BJ (cell line): ENCODE data around the gene NUMBL. TPM values are rescaled to one million over a fixed set of nuclear protein-coding genes. Genes with fewer than 3 reads are reported as not detected.
A peak's percentile ranks its signal among the peaks of the same experiment; 100 is the strongest.

Source experiments
- CTCF ChIA-PET: fragments of 350-600 bp; formaldehyde crosslinking; extraction: SDS; loops from one replicate; lab custom pipeline; 2021; ENCODE audit warnings: antibody characterized with exemption, inconsistent platforms; lab: Yijun Ruan, JAX
- POLR2A ChIA-PET: fragments of 300-600 bp; sonication (Branson Sonifier 250); formaldehyde crosslinking; extraction: SDS; loops from one replicate; lab custom pipeline; 2021; ENCODE audit warnings: antibody characterized with exemption; lab: Charles Lee
- DNase-seq: peaks from one replicate; pipeline ENCODE4 v3.0.0-alpha.2; 2011; ENCODE audit warnings: low read depth
- H3K27me3 ChIP-seq: 2 replicates; pipeline ENCODE4 v1.6.0; 2011; ENCODE audit warnings: low read length; ENCODE audit not compliant: control insufficient read depth, insufficient read depth
- H3K36me3 ChIP-seq: 2 replicates; pipeline ENCODE4 v1.5.1; 2011; ENCODE audit warnings: low read length; ENCODE audit not compliant: control insufficient read depth, insufficient read depth
- H3K4me3 ChIP-seq: 2 replicates; pipeline ENCODE4 v1.5.1; 2011; ENCODE audit warnings: low read depth, mild to moderate bottlenecking, control low read depth, low read length
- polyA plus RNA-seq: library from polyadenylated mRNA; depleted of rRNA; stranded (reverse); fragments of >200 nt; gene quantifications from 2 replicates; pipeline ENCODE4 v1.2.3, GENCODE V29; 2011
- TF ChIP-seq, protein P1 (sequence below): IDR thresholded peaks from 2 replicates; pipeline ENCODE4 v1.5.1; 2011; ENCODE audit warnings: low read depth, mild to moderate bottlenecking, control low read depth, inconsistent platforms, low read length, moderate library complexity; ENCODE audit not compliant: insufficient read depth

The NUMBL gene
- polyA plus RNA-seq, 1 experiment: 28.6 TPM

DNA sequence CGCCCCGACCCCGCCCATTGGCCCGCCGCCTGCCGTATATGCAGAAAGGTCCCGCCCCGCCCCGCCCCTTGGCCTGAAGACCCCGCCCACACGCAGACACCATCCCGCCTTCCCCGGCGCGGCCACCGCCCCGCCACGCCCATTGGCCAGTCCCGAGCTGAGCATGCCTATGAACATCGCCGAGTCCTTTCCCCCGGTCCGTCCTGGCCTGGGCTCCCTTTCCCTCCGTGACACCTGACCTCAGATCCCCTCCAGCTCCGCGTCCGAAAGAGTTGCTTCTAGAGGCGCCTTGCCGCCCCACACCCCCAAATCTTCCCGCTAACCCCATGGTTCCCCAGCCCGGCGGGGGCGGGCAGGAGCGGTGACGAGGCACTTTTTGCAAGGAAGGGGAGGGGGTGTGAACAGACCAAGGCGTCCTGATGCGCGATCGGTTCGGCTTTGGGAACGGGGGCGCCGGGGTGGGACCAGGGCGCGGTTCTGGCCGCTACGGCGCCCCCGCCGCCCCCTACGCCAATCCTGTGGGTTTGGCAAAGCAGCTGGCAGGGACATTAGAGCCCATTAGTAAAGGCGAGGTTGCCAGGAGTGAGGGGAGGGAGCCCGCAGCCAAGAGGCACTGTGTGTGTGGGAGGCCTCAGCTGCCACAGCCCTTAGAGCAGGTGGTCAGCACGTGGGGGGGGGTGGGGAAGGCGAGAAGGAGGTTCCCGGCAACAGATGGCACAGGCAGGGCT, 406 bp upstream of the NUMBL start:
- ChIA-PET CTCF (interaction anchor here (0.8 to 1.9 kb wide), 7 partner anchors 9 to 116 kb away, joined by 3 to 6 read pairs (median 4); no protein-coding TSS in a partner anchor), POLR2A (interaction anchor here (0.6 kb wide), 1 partner anchor 11 kb away, joined by 3 read pairs; no protein-coding TSS in a partner anchor)
- Histone ChIP-seq H3K36me3 (peaks cover 23% of the 10 kb centered on the region), H3K4me3 (peak overlapping the region; percentile 61), H3K27me3 (no peaks in the 10 kb centered on the region)
- DNase-seq: peak; percentile 41
- TF ChIP-seq, protein P1, sequence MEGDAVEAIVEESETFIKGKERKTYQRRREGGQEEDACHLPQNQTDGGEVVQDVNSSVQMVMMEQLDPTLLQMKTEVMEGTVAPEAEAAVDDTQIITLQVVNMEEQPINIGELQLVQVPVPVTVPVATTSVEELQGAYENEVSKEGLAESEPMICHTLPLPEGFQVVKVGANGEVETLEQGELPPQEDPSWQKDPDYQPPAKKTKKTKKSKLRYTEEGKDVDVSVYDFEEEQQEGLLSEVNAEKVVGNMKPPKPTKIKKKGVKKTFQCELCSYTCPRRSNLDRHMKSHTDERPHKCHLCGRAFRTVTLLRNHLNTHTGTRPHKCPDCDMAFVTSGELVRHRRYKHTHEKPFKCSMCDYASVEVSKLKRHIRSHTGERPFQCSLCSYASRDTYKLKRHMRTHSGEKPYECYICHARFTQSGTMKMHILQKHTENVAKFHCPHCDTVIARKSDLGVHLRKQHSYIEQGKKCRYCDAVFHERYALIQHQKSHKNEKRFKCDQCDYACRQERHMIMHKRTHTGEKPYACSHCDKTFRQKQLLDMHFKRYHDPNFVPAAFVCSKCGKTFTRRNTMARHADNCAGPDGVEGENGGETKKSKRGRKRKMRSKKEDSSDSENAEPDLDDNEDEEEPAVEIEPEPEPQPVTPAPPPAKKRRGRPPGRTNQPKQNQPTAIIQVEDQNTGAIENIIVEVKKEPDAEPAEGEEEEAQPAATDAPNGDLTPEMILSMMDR: no peak

DNA sequence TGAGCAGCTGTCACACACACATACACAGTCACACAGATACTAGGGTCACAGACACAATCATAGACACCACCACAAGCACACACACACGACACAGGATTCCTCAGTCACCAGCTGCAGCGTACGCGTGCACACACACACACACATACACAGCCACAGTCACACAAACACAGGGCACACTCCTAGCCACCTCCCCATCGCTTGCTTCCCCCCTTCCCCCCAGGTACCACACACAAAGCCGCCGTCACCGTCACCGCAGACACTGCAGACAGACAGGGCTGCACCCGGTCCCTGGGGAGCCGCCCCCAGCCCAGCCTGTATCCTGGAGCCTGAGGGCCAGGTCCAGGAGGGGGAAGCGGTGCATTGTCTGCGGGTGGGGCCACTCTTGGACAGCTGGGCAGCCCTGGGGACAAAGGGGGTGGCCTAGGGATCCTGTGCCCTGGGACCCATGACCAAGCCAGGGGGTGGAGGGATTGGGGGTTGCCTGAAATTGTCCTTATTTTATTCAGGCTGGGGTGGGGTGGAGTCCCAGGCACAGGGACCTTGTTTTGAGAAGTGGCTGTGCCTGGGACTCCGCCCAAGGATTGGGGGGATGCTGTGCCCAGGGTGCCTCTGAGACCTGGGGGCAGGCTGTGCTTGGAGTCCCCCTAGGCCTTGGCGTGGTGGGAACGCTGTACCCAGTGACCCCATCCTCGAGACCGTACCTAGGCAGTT, 957 bp downstream of the NUMBL start:
- no peaks in the 10 kb centered on the region for H3K27me3 ChIP-seq
- no peak for DNase-seq
- TF ChIP-seq, protein P1: no peak
- ChIA-PET CTCF (no interaction called here), POLR2A (interaction anchor here (0.6 kb wide), 2 partner anchors 27 to 43 kb away, joined by 4 read pairs; partner anchors contain the start of gene COQ8B)
- peak overlapping the region; percentile 61 for H3K4me3 ChIP-seq
- H3K36me3 ChIP-seq: peaks cover 25% of the 10 kb centered on the region

DNA sequence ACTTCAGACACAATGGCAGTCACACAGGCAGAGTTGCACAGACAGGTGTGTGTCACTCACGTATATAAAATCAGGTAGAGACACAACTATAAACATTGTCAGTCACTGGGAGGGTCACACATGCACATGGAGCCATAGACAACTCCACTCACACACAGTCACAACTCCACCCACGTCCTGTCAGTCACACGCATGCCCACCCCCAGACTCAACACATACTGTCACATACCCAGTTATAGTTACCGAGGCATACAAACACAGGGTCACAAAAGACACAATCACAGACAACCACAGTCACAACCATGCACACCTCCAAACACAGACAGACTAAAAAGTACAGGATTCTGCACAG, 1.5 kb downstream of the NUMBL start:
- POLR2A ChIA-PET: interaction anchor here (0.6 kb wide), 2 partner anchors 27 to 42 kb away, joined by 4 read pairs; partner anchors contain the start of gene COQ8B
- peak overlapping the region; percentile 61 for H3K4me3 ChIP-seq
- TF ChIP-seq, protein P1: no peak
- H3K36me3 ChIP-seq: peaks cover 24% of the 10 kb centered on the region
- H3K27me3 ChIP-seq: no peaks in the 10 kb centered on the region
- CTCF ChIA-PET: interaction anchor here (1.1 kb wide), 1 partner anchor 26 kb away, joined by 4 read pairs; no protein-coding TSS in a partner anchor
- DNase-seq: no peak

DNA sequence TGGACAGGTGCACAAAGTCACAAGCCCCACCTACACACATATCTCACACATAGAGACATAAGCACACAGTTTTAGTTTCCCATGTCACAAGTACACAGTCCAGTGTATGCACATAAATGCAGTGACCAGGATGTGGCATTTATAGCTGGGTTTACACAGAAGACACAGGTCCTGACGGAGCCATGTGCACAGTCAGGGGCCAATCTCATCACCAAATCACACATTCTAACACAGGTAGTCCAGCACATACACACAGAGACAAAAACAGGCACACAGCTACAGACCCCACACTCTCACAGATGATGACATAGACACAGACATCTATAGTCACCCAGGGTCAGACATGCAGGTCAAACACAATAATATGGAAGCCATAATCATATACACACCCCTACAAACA, 2.1 kb downstream of the NUMBL start:
- Histone ChIP-seq H3K36me3 (peaks cover 25% of the 10 kb centered on the region), H3K27me3 (no peaks in the 10 kb centered on the region), H3K4me3 (peak overlapping the region; percentile 61)
- no peak for DNase-seq
- POLR2A ChIA-PET: no interaction called here
- TF ChIP-seq, protein P1: no peak
- CTCF ChIA-PET: interaction anchor here (0.7 to 1.1 kb wide), 2 partner anchors 25 to 119 kb away, joined by 3 to 4 read pairs; no protein-coding TSS in a partner anchor

DNA sequence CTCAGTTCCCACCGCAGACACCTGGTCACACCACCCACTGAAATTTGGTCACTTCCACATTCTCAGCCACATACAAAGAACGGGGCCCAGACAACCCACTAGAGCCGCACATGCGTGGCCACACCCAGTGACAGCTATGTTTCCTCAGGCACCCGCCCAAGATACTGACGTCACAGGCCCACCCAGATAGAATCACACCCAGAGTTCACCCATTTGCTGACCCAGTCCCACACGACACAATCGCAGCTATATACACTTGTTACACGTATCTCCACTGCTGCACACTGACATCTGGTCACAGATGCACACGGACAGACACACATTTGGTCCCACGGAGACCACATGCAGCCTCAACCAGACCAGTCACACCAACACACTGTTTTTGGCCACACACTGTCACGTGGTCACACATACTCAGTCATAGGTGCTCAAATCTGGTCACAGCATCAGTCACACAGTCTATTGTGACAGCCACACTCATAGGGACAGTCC, 2.9 kb downstream of the NUMBL start:
- TF ChIP-seq, protein P1: no peak
- ChIA-PET POLR2A (no interaction called here), CTCF (interaction anchor here (2.6 kb wide), 1 partner anchor 24 kb away, joined by 10 read pairs; no protein-coding TSS in a partner anchor)
- H3K36me3 ChIP-seq: peaks cover 27% of the 10 kb centered on the region
- peak overlapping the region; percentile 3; the same call in 1 of the 2 replicates for H3K4me3 ChIP-seq
- DNase-seq: peak; percentile 62
- no peaks in the 10 kb centered on the region for H3K27me3 ChIP-seq
